GM19238 (cell line): ENCODE data around the gene TANGO6.

Experiments
- DNase-seq: peaks from one replicate; pipeline ENCODE4 v3.0.0; 2011; ENCODE audit warnings: low spot score; ENCODE audit not compliant: insufficient read length

TANGO6 gene

GRCh38 chr16:68907297-68907696, 64.0 kb downstream of the TANGO6 start:
- DNase-seq = no peak

DNA sequence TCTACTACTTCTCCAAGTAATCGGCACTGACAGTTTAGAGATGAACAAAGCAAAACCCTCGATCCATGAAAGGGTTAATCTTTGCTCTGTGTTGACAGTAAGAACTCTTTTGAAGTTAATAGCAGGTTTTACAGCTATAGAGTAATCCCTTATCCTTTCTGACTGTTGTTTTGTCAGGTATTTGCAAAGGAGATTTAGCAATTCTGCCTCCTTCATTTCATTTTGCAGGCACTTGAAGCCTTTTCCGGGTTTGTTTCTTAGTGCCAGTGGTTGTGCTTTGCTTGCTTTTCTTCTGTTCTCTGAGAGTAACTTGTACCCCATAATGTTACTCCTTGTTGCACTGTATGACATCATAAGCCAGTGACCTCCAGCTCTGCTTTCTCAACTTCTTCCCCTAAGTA, 64.5 kb downstream of the TANGO6 start:
- no peak for DNase-seq

GRCh38 chr16:68909099-68909733, 65.9 kb downstream of the TANGO6 start:
- no peak for DNase-seq

- no peak for DNase-seq
Measured at GRCh38 chr16:68910051-68910450, 66.7 kb downstream of the TANGO6 start.

GRCh38 chr16:68915589-68915988, 72.3 kb downstream of the TANGO6 start:
- no peak for DNase-seq

DNA sequence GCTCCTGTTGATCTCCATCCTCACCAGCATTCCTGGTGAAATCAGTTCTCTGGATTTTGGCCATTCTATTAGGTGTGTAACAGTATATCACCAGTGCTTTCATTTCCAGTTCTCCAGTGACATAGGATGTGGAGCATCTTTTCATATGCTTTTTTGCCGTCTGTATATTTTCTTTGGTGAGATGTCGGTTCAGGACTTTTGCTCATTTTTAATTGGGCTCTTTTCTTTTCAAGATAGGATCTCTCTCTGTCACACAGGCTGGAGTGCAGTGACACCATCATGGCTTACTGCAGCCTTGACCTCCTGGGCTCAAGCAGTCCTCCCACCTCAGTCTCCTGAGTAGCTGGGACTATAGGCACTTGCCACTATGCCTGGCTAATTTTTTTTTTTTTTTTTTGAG, 74.2 kb downstream of the TANGO6 start:
- no peak for DNase-seq

GRCh38 chr16:68920349-68920748, 77.0 kb downstream of the TANGO6 start:
- DNase-seq = no peak

GRCh38 chr16:68921637-68922036, 78.3 kb downstream of the TANGO6 start:
- no peak for DNase-seq

DNA sequence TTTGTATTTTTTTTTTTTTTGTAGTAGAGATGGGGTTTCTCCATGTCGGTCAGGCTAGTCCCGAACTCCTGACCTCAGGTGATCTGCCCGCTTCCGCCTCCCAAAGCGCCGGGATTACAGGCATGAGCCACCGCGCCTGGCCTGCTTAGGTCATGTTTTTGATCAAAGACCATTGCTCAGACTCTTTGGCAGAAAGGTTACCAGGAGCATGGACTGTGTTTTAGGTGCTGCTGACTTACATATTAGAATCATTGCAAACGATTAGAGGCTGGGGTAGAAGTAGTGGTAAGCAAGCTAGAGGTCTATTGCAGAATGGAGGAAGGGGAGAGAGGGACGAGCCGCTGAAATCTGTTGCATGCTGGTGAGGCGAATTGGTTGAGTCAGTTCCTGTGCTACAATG, 79.8 kb downstream of the TANGO6 start:
- no peak for DNase-seq

DNA sequence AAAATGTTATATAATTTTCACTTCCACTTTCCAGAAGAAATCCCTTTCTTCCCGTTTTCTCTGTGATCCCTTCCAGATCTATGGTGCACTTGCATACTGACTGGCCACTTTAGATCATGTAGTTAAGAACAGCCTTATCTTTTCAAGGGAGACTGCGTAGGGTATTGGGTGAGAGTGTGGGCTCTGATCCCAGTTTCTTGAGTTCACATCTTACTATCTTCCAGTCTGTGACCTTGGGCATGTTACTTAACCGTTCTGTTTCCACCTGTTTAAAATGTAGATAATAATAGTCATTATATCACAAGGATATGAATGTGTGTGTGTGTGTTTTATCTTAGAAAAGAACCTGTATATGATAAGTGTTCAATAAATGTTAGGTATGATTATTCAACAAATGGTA, 83.7 kb downstream of the TANGO6 start:
- no peak for DNase-seq

DNA sequence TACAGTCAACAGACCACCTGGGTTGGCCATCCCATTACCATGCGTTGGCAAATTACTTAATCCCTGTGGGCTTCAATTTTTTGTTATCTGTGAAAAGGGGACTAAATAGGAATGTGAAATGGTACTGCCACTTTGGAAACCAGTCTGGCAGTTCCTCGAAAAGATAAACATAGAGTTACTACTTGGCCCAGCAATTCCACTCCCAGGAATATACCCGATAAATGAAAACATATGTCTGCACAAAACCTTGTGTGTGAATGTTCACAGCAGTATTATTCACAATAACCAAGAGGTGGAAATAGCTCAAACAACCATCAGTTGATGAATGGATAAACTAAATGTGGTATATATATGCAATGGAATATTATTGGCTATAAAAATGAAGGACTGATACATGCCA, 87.9 kb downstream of the TANGO6 start:
- DNase-seq = no peak

- no peak for DNase-seq
Measured at GRCh38 chr16:68934402-68934801, 91.1 kb downstream of the TANGO6 start.

GRCh38 chr16:68935008-68935407, 91.7 kb downstream of the TANGO6 start:
- no peak for DNase-seq

GRCh38 chr16:68936736-68937631, 93.7 kb downstream of the TANGO6 start:
- DNase-seq = no peak

- no peak for DNase-seq
Measured at GRCh38 chr16:68939692-68940320, 96.5 kb downstream of the TANGO6 start.

DNA sequence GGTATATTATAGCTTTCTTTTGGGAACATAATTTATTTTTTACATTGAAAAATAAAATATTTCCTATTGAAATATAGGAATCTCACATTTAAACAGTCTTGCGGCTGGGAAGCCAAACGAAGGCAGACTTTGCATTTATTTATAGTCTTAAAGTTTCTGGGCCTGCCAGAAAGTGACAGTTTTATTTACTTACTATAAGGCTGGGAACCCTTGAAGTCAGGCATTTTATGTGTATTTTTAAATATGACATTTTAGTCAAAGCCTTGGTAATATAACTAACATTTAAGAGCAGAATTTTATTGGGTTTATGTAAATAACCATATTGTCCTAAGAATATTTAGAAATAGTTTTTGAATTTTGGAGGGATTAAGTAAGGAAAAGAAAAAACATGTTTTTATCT, 97.5 kb downstream of the TANGO6 start:
- DNase-seq = no peak

GRCh38 chr16:68943961-68944360, 100.6 kb downstream of the TANGO6 start:
- no peak for DNase-seq

DNA sequence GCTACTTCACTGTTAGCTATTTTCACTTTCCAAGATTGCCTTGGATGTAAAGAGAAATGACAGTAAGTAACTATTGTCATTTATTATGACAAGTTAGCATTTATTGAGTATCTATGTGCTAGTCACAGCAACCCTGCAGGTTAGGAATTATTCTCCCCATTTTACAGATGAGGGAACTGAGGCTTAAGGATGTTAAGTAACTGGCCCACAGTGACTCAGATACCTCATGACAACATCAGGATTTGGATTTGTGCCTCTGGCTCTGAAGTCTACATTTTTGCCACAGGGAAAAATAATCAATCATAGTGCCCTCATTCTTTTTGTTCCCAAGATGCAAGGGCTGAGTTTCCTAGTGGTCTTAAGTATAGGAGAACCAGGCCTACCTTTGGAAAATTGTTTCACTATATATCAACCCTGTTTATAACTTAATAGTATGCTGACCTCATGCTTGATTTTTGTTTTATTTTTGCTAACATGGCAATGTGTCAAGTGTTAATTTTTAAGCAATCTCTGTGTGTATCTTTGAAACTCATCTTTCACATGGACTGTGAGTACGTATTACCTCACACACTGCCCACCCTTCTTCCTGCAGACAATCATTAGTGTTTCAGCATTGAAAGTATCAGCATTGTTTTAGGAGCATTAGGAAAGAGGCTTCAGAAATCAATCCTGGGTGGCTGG, 105.0 kb downstream of the TANGO6 start:
- no peak for DNase-seq

GRCh38 chr16:68951991-68952877, 108.9 kb downstream of the TANGO6 start:
- DNase-seq = no peak

DNA sequence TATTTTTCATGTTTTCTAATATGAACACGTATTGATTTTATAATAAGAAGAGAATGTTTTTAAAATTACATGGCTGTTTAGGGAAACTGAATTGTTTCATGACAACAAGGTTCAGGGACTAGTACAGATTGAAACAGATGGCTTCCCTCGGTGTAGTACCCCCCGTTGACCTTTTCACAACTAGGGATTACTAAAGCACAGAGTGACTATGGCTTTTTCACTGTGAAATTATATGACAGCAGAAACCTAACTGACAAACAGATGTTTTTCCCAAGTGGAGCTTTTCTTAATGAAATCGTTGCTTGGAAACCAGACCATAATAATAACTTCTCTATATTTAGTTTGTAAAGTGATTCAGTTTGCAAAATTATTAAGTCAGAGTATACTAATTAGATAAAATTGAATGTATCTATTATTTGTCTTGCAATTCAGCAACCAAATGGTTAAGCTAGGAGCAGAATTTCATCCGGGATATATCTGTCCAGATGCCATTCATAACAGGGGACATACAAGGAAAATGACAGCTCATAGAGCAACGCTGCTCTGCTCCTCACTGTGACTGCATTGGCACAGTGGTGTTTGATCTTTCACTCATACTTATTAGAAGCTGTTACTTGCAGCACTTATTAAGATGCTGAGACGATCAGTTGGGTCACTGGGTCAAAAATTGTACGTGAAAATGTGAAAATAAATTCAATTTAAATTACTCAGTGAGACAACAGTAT, 111.7 kb downstream of the TANGO6 start:
- DNase-seq = no peak
